Fibroblast of upper back skin (primary cell): ENCODE results near the gene PPP2R3A.
"Not testable (repeated sequence)": the region's sequence is repeated elsewhere in the genome, so short reads cannot be mapped to it uniquely, and the experiment has no call there.

Source experiments
- DNase-seq: peaks from one replicate; pipeline ENCODE4 v3.0.0-alpha.2; 2013

PPP2R3A gene

GRCh38 chr3:136168236-136168635 lies 202.7 kb downstream of the PPP2R3A start:
- DNase-seq, result not testable (repeated sequence)

DNA sequence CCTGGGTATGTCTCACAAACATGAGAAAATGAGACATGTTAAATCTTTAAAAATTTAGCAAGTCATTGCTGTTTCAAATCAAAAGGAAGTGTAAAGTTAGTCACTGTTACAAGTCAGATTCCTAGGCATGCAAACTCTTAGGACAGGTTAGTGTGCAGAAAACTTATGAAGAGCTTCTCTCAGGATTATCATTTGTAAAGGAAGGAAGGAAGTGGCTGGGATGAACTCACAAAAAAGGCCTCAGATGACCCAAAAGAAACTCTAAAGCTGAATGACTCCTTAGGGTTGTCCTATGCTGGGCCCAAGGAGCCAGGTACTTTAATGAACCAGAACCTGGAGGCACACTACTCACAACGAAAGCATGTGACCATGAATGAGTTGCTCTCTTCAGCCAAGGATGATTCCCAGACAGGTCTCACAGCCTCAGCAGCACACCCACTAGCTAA lies 205.6 kb downstream of the PPP2R3A start:
- peak; percentile 10 for DNase-seq

DNA sequence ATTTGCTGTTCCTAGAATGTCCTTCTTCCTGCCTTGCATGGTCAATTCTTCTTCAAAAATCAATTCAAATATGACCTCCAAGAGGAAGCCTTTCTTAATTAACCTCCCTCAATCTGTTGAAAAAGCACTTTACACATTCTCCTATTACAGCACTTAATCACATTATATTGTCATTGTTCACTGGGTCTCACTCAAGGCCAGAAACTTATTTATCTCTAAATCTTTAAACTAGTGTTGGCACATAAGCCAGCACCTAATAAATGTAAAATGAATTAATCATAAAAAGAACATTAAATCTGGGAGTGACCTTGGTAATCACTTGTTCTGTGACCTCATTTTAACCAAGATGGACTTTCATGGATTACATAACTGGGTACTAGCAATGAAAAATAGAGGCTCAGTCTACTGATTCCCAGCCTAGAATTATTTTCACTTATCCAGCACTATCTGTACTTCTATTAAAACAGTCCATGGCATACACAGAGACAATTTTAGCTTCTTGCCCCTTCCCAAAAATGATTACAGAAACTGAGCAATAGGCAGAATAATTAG lies 208.5 kb downstream of the PPP2R3A start:
- no peak for DNase-seq

DNA sequence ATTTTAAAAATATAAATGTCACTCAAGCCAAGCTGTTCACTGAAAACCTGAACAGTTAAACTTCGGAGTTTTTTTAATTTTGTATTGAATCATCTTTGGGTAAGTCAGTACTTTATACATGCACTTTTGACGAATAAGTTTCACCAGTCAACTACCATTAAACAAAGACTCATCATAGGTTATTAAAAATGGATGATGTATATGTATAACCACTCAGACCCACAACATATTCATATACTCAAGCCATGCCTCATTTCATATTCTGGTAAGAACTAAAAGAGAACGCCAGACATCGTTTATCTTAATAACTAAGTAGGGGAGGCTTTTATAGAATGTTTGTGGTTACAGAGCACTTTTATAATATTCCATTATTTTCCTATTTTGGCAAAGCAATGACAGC lies 212.3 kb downstream of the PPP2R3A start:
- peak; percentile 15 for DNase-seq

- DNase-seq, result no peak
Observed at GRCh38 chr3:136181741-136182140, 216.2 kb downstream of the PPP2R3A start.

DNA sequence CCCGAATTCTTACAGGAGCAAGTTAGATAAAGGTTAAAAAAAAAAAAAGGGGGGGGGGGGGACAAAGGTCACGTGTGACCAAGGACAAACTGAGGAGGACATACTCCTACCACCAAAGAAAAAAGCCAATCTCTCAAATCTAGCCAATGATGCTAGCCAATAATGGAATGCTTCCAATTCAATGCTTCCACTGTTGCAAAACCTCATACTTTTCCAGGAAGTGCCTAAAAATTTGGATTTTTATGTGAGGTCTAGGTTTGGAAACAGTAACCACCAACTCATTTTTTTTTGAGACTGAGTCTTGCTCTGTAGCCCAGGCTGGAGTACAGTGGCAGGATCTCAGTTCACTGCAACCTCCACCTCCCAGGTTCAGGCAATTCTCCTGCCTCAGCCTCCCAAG lies 219.2 kb downstream of the PPP2R3A start:
- DNase-seq, result peak; percentile 40

- peak; percentile 12 for DNase-seq
Observed at GRCh38 chr3:136186344-136186743, 220.8 kb downstream of the PPP2R3A start.

DNA sequence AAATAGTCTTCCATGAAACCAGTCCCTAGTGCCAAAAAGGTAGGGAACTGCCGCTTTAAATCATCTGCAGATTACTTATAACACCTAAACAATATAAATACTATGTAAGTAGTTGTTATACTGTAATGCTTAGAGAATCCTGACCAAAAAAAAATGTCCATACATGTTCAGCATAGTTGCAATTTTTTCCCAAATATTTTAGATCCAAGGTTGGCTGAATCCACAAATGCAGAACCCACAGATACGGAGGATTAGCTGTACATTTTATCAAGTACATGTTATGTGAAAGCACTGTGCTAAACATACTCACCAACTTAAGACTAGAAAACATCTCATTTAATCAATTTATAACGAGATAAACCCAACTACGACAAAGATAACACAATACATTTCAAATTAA lies 221.3 kb downstream of the PPP2R3A start:
- peak; percentile 73 for DNase-seq

DNA sequence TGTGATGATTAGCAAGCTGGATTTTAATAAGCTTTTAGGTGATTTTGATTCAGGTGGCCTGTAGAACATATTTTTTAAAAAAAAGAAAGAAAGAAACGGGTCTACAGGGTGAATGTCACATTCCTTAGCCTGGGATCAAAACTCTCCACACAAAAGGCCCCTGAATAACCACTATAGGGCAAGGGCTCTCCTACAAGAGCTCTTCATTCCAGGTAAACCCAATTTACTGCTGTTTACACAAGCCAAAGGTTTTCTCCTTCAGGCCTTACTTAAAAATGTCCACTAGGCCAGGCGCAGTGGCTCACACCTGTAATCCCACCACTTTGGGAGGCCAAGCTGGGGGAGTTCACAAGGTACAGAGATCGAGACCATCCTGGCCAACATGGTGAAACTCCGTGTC lies 222.3 kb downstream of the PPP2R3A start:
- no peak for DNase-seq

DNA sequence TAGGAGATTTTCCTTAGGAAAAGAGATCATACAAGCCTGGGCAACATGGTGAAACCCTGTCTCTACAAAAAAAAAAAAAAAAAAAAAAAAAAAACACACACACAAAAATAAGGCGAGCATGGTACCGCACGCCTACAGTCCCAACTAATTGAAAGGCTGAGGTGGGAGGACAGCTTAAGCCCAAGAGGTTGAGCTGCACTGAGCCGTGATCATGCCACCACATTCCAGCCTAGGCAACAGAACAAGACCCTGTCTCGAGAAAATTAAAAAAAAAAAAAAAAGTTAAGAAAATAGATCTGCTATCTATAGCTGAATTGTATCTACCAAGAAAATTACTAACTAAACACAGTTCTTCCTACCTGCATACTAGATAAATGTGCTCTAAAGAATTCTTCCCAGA lies 223.5 kb downstream of the PPP2R3A start:
- no peak for DNase-seq

GRCh38 chr3:136189859-136190617 lies 224.5 kb downstream of the PPP2R3A start:
- DNase-seq, result no peak

- DNase-seq, result peak; percentile 9
Observed at GRCh38 chr3:136192195-136192594, 226.7 kb downstream of the PPP2R3A start.

- peak; percentile 11 for DNase-seq
Observed at GRCh38 chr3:136192831-136193230, 227.3 kb downstream of the PPP2R3A start.

DNA sequence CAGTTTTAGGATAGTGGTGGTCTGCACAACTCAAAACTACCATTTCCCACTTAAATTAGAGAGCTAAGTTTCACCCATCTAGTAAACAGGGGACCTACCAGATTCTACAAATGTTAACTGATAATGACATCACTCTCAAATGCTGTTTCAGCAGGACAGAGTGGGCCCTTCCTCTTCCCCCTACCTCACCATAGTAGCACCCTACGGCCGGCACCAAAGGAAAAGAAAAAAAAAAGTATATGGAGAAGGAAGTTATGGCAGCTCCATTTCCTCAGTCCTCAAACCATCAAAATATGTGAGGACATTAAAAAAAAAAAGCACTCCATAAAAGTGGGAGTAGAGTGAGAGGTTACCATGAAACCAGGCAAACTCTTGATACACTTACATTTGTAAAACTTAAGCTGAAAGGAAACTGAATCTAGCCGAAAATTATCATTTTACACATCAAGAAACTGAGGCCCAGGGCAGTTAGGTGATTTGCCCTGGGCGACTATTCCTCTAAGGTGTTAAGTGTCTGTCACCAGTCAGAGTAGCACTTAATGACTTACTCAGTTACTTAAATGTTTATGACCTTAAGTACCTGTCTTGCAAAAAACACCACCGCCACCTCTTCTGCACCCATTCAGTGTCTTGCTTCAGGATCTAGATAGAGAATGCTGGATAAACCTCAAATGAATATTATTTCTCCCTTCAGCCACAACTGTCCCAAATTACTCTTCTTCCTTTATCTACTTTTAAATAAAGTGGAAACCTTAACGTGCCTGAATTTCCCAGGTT lies 227.9 kb downstream of the PPP2R3A start:
- DNase-seq, result no peak

DNA sequence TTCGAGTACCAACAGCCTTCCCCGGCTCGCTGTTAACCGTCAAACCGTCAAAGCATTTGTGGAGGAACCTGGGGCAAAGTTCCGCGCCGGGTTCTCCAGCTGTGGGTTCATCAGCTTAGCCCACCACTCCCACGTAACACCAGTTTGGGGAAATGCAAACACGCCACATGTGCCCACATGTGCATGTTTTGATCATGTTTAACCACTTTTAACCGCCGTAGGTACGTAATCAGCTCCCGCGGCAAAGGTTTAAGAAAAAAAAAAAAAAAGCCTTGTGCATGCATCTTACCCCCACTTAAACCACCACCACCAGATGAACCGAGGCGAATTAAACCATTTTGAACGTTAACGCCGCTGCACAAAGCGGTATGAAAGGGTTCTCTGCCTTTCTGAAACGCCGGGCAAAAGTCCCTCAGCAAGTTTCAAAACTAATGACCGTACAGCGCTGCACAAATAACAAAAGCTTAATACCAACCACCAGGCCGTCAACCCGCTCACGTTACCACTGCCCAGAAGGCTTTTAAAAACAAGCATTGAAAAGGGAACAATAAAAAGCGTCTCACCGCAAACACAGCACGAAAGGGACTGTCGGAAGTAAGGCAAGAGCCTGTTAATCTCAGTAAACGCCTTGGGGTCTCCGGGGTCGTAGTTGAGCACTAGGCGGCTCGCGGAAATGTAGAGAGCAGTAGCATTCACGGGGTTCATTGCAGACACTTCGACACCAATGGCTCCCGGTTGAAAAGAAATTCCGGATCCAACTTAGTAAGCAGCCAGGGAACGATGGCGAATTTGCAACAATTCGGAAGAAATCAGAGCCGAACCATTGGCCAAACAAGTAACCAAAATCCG lies 229.1 kb downstream of the PPP2R3A start:
- peak; percentile 5 for DNase-seq

- DNase-seq, result peak; percentile 73
Observed at GRCh38 chr3:136195258-136196063, 229.9 kb downstream of the PPP2R3A start.

DNA sequence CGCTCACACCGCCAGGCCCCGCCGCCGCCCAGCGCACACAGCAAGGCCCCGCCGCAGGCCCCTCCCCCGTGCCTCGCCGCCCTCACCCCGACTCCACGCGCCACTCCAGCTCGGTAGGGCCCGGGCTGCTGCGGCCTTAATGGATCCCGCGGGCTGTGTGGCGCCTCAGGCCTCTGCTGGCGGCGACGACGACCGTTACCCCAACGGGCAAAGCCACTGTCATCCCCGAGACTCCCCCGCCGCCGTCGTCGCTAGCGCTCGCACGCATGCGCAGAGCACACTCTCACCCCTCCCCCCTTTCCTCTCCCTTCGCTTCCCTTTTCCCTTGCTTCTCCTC lies 230.5 kb downstream of the PPP2R3A start, which contains the start of gene MSL2:
TSS of gene MSL2 (minus strand) at position 272 of the 337 bp plus-strand sequence. CDS start 1,222 bp downstream, outside the sequence.
- no peak for DNase-seq

GRCh38 chr3:136196401-136197158 lies 231.1 kb downstream of the PPP2R3A start:
- peak; percentile 100 for DNase-seq

DNA sequence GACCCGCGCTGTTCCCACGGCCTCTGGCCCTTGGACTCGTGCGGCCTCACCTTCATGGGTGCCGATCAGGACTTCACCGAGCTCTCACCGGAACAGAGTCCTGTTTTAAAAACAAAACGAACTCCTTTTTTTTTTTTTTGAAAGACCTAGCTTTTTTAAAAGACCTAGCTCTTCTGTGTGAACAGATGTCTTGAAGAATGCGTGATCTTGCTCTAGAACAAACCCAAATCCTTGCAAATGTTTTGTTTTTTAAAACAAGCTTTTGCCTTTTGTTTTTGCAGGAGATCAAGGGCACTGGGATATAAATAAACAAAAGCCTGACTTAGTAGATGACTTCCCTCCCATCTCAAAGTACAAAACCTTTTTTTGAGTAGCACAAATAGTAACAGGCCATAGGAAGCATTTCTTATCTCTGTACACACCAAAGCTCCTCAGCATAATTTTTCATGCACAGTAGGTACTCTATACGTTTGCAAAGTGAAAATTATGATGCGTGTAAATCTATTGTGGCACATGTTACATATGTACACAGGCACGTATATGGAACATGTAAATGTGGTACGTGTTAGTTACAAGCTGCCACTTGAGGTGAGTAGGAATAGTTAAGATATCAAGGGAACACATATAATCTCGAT lies 231.7 kb downstream of the PPP2R3A start:
- no peak for DNase-seq
